Effector memory CD8-positive, alpha-beta T cell (primary cell): Measurements from ENCODE around the gene GRB2.
"Not testable (repeated sequence)": the region's sequence is repeated elsewhere in the genome, so short reads cannot be mapped to it uniquely, and the experiment has no call there.

ENCODE experiments used
- ATAC-seq: fragments of 150-1000 bp; cut with Tn5 transposase; replicated peaks from 2 replicates; pipeline ENCODE4 v1.10.0; 2021; ENCODE audit warnings: mild to moderate bottlenecking, moderate library complexity
- DNase-seq, 3 experiments: peaks; one replicate each; pipeline ENCODE4 v3.0.0; 2021
- H3K27ac Mint-ChIP-seq, 2 donors: one replicate each; pipeline ENCODE4 v1.8.0; 2022; ENCODE audit warnings: mild to moderate bottlenecking in 2 of 2, mixed read lengths in 2 of 2, moderate library complexity in 2 of 2
- H3K27me3 Mint-ChIP-seq, 2 donors: one replicate each; pipeline ENCODE4 v1.8.0; 2022; ENCODE audit warnings: mixed read lengths in 2 of 2
- H3K36me3 Mint-ChIP-seq: one replicate; pipeline ENCODE4 v1.8.0; 2022; ENCODE audit warnings: mild to moderate bottlenecking, moderate library complexity, mixed read lengths; ENCODE audit not compliant: insufficient read depth
- H3K4me1 Mint-ChIP-seq, 2 donors: one replicate each; pipeline ENCODE4 v1.8.0; 2022; ENCODE audit warnings: low read depth in 2 of 2, mixed read lengths in 2 of 2
- H3K4me3 Mint-ChIP-seq, 2 donors: one replicate each; pipeline ENCODE4 v1.8.0; 2022; ENCODE audit warnings: mild to moderate bottlenecking in 2 of 2, mixed read lengths in 2 of 2, moderate library complexity in 2 of 2
- H3K9me3 Mint-ChIP-seq, 2 donors: one replicate each; pipeline ENCODE4 v1.8.0; 2022; ENCODE audit warnings: mixed read lengths in 2 of 2

The GRB2 gene

DNA sequence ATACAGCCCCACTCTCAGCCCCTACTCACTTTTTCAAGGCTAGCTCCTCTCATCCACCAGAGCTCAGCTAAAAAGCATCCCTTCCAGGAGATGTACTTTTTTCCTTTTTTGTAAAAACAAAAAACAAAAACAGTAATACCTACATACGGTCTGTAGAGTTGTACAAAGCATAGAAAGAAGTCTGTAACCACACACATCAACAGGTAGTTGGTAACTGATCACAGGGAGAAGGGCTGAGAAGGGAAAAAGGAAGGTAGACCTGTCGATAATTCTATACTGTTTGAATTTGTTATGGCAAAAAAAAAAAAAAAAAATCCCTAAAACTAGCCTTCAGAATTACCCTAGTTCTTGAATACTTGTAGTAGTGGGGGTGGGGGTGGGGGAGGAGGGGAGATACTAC is 117.1 kb downstream of the GRB2 start:
- Mint-ChIP-seq H3K9me3 (no peaks in the 10 kb centered on the region), H3K27ac (peak overlapping the region; percentile 22 to 98), H3K4me3 (peak overlapping the region; percentile 96 to 99), H3K4me1 (peaks cover 10 to 14% of the 10 kb centered on the region in 2 donors), H3K27me3 (no peaks in the 10 kb centered on the region), H3K36me3 (peaks cover 21% of the 10 kb centered on the region)
- DNase-seq (no peak), ATAC-seq (no peak)

DNA sequence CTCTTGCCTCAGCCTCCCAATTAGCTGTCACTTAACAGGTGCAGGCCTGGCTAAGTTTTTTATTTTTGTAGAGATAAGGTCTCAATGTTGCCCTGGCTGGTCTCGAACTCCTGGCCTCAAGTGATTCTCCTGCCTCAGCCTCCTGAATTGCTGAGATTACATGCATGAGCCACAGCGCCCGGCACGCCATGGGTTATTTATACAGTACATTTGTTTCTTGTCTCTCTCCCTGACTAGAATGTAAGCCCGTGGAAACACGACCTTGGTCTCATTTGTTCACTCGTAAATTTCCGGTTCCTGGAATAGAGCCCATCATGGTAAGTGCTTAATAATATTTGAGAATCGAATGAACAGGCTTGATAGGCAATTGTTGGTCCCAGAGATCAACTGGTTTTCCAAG is 118.3 kb downstream of the GRB2 start:
- Mint-ChIP-seq H3K9me3 (no peaks in the 10 kb centered on the region), H3K36me3 (peaks cover 24% of the 10 kb centered on the region), H3K4me3 (no peak overlapping the region), H3K27ac (no peak overlapping the region), H3K27me3 (no peaks in the 10 kb centered on the region), H3K4me1 (peaks cover 10 to 14% of the 10 kb centered on the region in 2 donors)
- ATAC-seq (no peak), DNase-seq (no peak)

DNA sequence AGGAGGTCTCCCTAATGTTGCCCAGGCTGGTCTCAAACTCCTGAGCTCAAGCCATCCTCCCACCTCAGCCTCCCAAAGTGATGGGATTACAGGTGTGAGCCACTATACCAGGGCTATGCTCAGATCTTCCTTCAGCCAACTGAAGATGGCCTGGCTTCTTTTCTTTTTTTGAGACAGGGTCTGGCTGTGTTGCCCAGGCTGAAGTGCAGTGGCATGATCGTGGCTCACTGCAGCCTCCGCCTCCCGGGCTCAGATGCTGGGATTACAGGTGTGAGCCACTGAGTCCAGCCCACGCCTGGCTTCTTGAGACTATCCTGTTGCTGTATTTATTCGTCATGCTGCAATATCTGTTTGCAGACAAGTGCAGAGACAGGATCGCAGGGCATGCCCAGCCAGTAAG is 120.4 kb downstream of the GRB2 start:
- Mint-ChIP-seq H3K4me3 (no peak overlapping the region), H3K9me3 (no peaks in the 10 kb centered on the region), H3K36me3 (peaks cover 30% of the 10 kb centered on the region), H3K27me3 (no peaks in the 10 kb centered on the region), H3K4me1 (peaks cover 6 to 14% of the 10 kb centered on the region in 2 donors), H3K27ac (no peak overlapping the region)
- DNase-seq (no peak), ATAC-seq (no peak)

DNA sequence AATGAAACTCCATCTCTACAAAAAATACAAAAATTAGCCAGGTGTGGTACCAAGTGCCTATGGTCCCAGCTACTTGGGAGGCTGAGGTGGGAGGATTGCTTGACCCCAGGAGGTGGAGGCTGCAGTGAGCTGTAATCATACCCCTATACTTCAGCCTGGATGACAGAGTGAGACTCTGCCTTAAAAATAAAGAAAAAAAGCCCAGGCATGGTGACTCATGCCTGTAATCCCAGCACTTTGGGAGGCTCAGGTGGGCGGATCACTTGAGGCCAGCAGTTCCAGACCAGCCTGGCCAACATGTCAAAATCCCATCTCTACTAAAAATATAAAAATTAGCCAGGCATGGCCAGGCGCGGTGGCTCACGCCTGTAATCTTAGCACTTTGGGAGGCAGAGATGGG is 125.3 kb downstream of the GRB2 start:
- H3K36me3 Mint-ChIP-seq: peaks cover 29% of the 10 kb centered on the region
- H3K27me3 Mint-ChIP-seq, H3K4me3 Mint-ChIP-seq, DNase-seq, H3K9me3 Mint-ChIP-seq, H3K4me1 Mint-ChIP-seq, ATAC-seq, H3K27ac Mint-ChIP-seq: not testable (repeated sequence)

DNA sequence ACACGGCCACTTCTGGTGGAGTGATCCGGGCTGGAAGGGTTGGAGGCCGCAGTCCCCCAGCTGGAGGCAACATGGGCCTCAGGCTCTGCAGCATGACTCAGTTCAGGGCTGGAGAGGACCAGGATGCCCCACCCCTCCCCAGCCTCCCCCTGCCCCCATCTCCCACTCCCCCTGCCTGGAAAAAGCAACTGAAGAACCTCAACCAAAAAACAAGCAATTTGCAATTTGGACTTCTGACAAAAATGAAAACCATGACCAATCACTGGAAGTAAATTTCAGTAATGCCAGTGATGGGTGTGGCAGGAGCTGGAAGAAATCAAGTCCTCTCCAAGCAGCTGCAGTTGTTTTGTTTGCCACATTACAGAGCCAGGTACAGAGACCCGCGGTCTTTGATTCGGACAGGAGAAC is 127.8 kb downstream of the GRB2 start:
- no peak for DNase-seq
- Mint-ChIP-seq H3K9me3 (no peaks in the 10 kb centered on the region), H3K4me3 (no peak overlapping the region), H3K27me3 (no peaks in the 10 kb centered on the region), H3K36me3 (peaks cover 24% of the 10 kb centered on the region), H3K4me1 (peaks cover 4 to 10% of the 10 kb centered on the region in 2 donors), H3K27ac (no peak overlapping the region)
- ATAC-seq: no peak

DNA sequence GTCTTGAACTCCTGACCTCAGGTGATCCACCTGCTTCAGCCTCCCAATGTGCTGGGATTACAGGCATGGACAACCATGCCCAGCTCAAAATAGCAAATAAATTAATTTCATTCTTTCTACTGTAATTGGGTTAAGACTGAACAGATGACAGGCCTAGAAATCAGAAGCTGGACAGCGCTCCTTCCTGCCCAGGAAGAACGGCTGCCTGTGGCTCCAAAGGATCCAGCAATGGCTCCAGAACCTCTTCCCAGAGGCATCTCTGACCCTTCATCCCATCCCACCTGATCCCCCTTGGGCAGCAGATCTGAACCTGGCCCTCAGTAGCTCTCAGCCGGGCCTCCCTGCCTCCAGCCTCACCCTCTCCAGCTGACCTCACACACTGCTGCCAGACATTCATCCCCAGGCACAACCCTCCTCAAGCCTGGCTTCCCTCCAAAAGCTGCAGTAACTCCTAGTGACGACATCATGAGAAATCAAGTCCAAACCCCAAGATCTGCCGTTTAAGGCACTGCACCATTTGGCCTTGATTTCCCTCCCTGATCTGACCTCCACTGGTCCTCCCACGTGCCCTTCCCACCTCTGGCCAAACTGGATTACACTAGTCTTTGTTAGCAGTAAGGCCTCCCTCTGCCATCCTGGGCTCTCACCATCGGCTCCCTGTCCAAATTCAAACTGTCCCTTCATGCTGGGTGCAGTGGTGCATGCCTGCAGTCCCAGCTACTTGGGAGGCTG is 131.3 kb downstream of the GRB2 start:
- Mint-ChIP-seq H3K4me1 (peaks cover 19 to 20% of the 10 kb centered on the region in 2 donors), H3K4me3 (peak overlapping the region; percentile 11 to 41), H3K27ac (peak overlapping the region; percentile 67 to 79), H3K9me3 (no peaks in the 10 kb centered on the region), H3K36me3 (peaks cover 15% of the 10 kb centered on the region), H3K27me3 (no peaks in the 10 kb centered on the region)
- ATAC-seq (no peak), DNase-seq (no peak)

DNA sequence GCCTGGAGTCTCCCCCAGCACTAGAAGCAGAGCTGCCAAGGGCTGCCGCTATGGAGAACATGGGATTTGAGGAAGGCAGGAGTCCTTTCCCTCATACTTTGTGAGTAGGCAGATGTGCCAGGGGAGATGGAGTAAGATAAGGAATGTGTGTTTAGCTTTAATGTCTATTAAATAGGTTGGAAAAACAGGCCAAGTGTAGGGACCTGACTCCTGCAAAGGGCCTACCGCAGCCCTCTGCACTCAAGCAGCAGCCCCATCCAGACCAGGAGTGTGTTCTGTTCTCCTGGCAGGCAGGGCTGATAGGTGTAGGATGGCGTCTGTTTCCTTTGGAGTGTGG is 132.7 kb downstream of the GRB2 start:
- Mint-ChIP-seq H3K4me1 (peaks cover 20 to 22% of the 10 kb centered on the region in 2 donors), H3K27ac (peak overlapping the region; percentile 79 to 84), H3K27me3 (no peaks in the 10 kb centered on the region), H3K4me3 (peak overlapping the region; percentile 18 to 86), H3K36me3 (peaks cover 10% of the 10 kb centered on the region), H3K9me3 (no peaks in the 10 kb centered on the region)
- ATAC-seq (no peak), DNase-seq (no peak)

DNA sequence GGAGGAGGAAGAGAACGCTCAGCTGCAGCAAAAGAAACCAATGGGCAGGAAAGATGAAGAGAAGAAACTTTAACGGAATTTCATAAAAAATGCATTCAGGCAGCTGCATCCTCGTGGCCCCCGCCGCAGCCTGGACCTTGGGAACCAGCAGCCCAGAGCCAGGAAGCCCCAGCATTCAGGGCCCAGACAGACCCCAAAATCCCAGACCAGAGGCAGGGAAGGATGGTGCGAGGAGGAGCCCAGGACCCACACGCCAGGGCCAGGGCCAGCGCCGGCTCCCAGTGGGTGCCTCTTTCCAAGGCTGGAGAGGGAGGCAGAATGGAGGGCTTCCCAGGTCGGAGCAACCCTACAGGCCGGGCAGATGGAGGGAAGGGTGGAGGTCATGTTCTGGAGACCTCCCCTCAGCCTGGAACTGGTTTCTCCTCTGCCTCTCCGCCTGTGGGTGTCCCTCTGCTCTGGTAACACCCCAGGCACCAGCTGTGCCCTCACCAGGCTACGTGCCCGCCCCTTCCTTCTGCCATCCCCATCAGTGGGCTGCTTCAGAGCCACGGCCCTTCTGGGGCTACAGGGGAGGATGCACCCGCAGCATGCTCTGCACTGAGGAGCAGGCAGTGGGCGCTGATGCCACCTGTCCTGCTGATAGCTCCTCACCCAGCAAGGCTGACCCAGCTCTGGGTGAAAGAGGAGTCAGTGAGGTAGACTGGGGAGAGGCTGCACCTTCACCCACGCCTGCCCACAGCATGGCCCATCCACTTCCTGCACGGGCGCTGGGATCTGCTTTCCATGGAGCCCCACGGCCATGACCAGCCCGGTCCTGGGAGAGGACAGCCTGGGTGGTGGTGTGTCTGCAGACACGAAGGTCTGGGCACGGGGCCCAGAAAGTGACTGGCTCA is 133.3 kb downstream of the GRB2 start:
- ATAC-seq (no peak), DNase-seq (no peak)
- no peaks in the 10 kb centered on the region for H3K27me3 Mint-ChIP-seq
- peaks cover 6% of the 10 kb centered on the region for H3K36me3 Mint-ChIP-seq
- H3K4me1 Mint-ChIP-seq: peaks cover 20 to 22% of the 10 kb centered on the region in 2 donors
- no peaks in the 10 kb centered on the region for H3K9me3 Mint-ChIP-seq
- H3K4me3 Mint-ChIP-seq: peak overlapping the region; percentile 81 to 86
- peak overlapping the region; percentile 79 to 84 for H3K27ac Mint-ChIP-seq

DNA sequence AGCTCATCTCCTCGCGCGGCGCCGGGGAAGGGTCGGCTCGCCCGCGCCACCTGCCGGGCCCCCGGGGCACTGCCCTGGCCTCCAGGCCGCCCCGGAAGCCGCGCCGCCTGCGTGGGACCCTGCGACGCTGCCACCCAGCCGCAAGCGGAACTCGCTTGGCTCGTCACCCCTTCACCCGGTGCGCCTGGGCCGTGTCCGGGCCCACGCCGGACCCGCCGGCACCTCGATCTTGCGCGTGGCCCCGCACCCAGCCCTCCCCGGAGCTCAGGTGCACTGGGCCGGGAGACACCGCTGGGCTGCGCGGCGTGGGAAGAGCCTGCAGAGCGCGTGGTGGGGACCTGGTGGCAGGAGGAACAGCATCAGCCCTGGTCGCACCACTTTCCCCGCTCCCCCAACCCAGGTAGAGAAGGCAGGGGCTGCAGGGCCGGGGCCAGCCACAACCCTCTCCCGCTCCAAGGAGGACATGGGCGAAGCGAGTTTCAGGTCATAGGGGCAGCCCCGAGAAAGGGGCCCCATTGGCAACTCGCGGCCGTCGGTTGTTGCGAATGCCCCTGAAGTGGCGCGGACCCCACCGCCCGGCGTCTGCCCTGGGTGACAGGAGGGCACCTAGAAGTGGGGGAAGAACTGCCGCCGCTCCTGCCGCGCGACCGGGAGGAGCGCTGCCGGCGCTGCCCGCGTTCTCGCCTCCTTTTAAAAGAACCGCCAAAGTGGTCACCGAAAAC is 134.1 kb downstream of the GRB2 start:
- Mint-ChIP-seq H3K36me3 (peaks cover 10% of the 10 kb centered on the region), H3K4me3 (peak overlapping the region; percentile 81 to 86), H3K27me3 (no peaks in the 10 kb centered on the region), H3K4me1 (peaks cover 20 to 22% of the 10 kb centered on the region in 2 donors), H3K9me3 (no peaks in the 10 kb centered on the region), H3K27ac (peak overlapping the region; percentile 79 to 84)
- ATAC-seq: peak; percentile 87
- peak; percentile 83 to 92 (median 90) for DNase-seq

DNA sequence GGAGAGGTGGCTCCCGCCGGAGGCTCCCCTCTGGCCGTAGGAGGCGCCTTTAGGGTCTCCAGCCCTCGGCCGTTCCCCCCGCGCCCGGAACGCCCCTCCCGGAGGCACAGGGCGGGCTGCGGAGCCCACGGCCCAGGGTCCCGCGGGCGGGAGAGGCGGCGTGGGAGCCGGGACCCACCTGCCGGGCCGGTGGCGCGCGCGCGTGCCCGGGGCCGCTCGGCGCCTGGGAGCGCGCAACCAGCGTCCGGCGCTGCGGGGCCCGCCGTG is 134.6 kb downstream of the GRB2 start, which contains the start of gene MIF4GD:
TSS of gene MIF4GD (minus strand) at position 266 of the 267 bp plus-strand sequence. CDS start 1,036 bp downstream, outside the sequence.
- Mint-ChIP-seq H3K36me3 (peaks cover 15% of the 10 kb centered on the region), H3K27me3 (no peaks in the 10 kb centered on the region), H3K4me1 (peaks cover 20 to 22% of the 10 kb centered on the region in 2 donors), H3K27ac (peak within 1 kb of the TSS; percentile 84 to 87), H3K9me3 (no peaks in the 10 kb centered on the region), H3K4me3 (peak within 1 kb of the TSS; percentile 83 to 86)
- DNase-seq (no peak), ATAC-seq (no peak)

DNA sequence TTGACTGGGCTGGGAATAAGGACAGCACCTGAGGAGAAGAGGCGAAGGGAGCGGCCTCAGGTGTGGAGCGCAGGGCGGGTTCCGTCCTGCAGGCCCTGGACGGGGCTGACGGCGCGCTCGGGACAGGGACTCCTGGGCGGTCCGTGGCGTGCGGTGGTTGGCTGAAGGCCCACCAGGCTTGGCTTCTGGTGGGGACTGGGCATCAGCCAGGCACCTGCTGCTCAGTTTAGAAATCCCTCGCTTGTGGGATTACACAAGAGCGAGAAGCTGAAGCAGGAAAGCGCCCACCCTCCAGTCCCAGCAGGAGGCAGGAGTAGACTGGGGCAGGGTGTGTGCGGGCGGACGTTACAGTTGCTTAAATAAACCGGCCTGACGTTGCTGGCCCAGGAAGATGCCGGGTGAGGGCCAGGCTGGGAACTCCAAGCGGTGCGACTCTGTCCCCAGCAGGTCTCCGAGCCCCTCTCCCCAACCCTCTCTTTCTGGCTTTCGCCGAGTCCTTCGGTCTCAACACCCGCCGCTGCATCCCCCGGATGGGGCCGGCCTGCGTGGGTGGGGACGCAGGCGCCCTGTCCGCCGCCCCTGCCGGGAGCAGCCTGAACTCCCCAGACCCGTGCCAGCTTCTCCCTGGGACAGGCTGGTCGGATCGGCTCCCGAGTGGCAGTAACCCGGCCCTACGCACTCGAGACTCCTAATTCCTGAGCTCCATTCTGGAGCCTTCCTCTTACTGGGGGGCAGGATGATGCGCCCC is 135.1 kb downstream of the GRB2 start:
- H3K4me3 Mint-ChIP-seq: peak overlapping the region; percentile 80 to 83
- peaks cover 20 to 22% of the 10 kb centered on the region in 2 donors for H3K4me1 Mint-ChIP-seq
- peaks cover 16% of the 10 kb centered on the region for H3K36me3 Mint-ChIP-seq
- peak overlapping the region; percentile 84 to 87 for H3K27ac Mint-ChIP-seq
- ATAC-seq: peak; percentile 33
- no peaks in the 10 kb centered on the region for H3K9me3 Mint-ChIP-seq
- no peaks in the 10 kb centered on the region for H3K27me3 Mint-ChIP-seq
- DNase-seq: peak; percentile 28 to 51 (median 30)

DNA sequence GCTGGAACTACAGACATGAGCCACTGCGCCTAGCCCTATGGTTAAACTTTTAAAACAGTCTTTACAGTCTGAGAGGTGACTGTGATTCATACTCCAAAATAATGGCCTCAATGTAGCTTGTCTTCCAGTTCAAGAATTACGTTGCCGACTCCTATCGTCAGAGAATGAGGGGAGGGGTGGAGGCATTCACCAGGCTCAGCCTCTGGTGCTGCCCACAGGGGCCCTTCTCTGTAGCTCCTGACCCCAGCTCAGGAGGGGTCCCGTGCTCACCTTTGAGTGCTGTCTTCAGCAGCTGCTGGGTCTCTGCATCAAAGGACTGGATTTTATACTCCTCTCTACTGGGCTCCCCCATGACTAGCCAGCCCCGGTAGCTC is 135.6 kb downstream of the GRB2 start:
- DNase-seq: no peak
- H3K36me3 Mint-ChIP-seq: peaks cover 19% of the 10 kb centered on the region
- no peaks in the 10 kb centered on the region for H3K9me3 Mint-ChIP-seq
- peak overlapping the region; percentile 80 to 83 for H3K4me3 Mint-ChIP-seq
- no peaks in the 10 kb centered on the region for H3K27me3 Mint-ChIP-seq
- no peak for ATAC-seq
- H3K27ac Mint-ChIP-seq: peak overlapping the region; percentile 84 to 87
- peaks cover 20 to 22% of the 10 kb centered on the region in 2 donors for H3K4me1 Mint-ChIP-seq
